ENCODE data around the gene SKP1.

Gene SKP1

DNA sequence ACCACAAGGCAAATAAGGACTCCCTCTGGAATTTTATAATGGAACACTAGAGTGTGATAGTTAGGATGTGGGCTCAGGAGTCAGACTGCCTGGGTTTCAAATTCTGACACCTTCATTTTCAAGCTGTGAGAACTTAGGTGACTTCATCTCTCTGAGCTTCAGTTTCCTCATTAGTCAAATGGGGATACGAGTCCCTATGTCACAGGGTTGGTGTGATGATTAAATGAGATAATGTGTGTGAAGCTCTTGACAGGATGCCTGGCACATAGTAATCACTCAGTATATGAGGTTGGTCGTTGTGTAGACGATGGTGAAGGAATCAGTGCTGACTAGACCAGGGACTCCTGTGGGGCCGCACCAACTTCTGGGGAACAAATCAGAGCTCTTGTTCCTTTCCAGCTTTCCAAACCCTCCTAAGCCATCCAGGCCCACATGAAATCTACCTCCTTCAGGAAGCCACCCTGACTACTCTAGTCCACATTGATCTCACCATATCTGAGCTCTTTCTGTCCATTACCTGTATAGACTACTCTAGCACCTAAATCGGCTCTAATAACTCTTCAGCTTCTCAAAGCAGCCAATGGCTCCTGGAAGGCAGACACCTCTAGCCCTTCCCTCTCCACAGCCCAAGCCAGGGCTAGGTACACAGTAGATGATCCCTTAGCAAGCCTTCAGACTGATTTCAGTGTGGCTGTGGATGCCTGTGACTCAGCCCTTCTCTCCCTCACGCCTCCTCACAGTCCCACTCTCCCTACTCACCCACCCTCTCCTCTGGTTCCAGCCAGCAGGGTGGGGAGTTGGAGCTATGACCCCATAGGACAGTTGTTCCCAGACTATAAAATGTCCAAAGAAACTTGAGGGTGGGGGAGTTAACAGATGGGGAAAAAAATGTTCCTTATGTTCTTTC is 64.8 kb downstream of the SKP1 start:
- no peak for DNase-seq

- no peak for DNase-seq
These were observed 66.4 kb downstream of the SKP1 start for GRCh38 chr5:134110382-134110781.

DNA sequence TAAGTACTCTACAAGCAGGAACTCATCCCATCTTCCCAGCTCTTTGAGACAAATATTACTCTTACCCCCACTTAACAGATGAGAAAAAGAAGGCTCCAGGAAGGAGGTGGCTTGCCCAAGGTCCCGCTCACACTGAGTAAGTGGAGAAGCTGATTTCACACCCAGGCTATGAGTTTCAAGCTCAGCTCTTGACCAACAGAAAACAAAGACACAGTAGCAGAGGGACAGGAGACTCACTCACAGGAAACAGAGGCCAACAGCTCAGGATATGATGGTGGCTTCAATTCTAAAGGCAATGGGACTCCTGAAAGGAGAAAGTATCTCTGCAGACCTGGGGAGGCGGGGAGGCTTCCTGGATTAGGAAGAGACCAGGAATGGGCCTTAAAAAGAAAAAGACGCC is 69.0 kb downstream of the SKP1 start:
- DNase-seq = no peak

- DNase-seq = no peak
These were observed 69.6 kb downstream of the SKP1 start for GRCh38 chr5:134106991-134107701.

DNA sequence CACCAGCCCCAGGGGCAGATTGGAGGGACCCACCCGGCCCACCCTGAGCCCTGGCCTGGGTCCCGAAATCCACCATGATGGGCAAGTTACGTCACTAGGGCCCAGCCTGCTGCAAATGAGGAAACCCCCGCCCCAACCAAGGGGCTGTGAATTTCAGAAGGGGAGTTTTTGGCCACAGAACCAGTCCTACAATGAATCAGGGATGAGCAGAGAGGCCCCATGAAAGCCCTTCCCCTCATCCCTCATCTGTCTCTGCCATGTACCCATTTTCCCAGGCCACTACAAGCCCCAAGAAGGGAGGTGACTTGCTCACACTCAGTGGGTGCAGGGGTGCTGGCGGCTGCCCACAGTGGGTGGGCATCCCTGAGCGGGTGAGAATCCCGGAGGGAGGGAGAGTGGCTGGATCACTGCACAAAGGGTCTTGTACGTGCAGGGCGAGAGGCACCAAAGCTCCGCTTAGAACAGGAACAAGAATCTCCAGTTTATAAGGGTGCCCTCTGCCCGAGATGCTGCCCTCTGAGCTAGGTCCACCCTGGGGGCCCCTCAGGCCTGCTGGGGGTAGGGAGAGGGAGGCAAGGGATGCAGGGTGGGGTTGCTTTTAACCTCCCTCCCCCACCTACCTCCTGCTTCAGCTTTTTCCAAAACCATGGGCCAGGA is 72.6 kb downstream of the SKP1 start:
- peak; percentile 42 for DNase-seq

- peak; percentile 49 for DNase-seq
These were observed 73.4 kb downstream of the SKP1 start for GRCh38 chr5:134103397-134103796.

GRCh38 chr5:134101686-134102439 is 74.9 kb downstream of the SKP1 start:
- DNase-seq = peak; percentile 79

DNA sequence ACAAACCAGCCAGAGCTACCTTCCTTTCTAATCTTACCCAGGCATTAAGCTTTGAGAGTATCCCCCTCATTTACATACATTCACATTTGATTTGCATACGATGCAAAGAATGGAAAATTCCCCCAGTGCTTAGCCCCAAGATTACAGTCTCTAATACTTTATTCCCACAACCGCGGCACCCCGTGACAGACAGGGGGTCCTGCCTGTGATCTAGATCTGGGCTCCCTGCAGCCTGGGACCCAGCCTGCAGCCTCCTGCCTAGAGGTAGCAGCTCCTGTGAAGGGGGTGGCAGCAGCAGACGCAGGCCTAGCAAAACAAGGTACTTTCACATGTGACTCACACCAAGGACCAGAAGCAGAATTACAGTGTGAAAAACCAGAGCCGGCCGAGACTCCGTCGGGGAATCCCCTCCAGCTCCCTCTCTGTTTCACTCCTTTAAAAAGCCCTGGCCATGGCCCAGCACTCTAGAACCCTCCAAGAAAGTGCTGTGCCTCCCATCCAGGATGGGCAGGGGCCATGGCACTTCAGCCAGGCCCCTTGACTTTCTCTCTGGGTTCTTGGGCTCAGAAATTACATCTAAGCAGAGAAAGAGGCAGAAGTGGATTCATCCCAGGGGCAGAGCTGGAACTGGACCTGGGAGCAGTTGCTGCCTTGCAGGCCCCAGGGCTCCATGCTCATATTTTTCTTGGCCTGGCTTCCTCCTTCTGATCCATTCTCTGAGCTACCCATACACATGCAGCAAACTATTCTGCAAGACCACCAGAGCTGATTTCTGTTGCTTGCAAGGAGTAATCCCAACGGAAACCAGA is 76.3 kb downstream of the SKP1 start:
- DNase-seq = peak; percentile 78

DNA sequence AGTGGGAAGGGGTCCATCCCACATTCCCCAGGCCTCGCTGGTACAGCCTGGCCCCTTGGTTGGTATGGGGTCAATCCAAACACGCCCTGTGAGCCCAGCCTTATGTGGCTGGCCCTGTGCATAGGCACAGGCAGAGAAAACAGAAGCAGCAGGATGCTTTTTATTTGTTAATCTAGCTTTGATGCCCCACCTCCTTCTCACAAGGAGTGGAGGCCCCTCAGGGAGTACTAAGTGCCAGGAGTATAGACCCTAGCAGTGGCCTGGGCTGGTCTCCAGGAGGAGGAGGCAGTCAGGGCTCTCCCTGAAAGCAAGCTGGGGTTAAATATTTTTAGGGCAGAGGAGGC is 76.8 kb downstream of the SKP1 start:
- no peak for DNase-seq

GRCh38 chr5:134099288-134099872 is 77.4 kb downstream of the SKP1 start:
- DNase-seq = no peak
